Measurements from ENCODE around the gene LTBP1. TPM values are rescaled to one million over a fixed set of nuclear protein-coding genes. Genes with fewer than 3 reads are reported as not detected.

LTBP1 gene
- total RNA-seq, 4 donors from 2014 or later = 15.8 to 56.7 (median 28.3) TPM

DNA sequence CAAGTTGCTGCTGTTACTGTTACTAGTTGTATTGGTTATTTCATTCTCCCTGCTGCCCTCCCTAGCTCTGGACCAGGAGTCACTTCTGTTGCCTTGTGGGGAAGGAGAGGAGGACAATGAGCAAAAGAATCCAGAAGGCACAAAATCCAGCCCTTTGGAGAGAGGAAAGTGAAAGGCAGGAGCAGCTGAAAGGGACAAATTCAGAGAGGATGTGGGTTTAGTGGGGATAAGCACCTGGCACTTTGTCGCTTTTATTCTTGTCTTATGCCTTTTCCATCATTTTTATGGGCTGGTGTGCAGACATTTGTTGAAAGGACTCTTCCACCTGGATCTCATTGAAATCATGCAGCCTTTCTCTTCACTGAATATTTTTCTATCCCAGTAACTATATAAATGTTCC, 24.3 kb upstream of the LTBP1 start:
- no peaks in the 10 kb centered on the region for H3K36me3 ChIP-seq
- no peaks in the 10 kb centered on the region for H3K9me3 ChIP-seq
- no peak overlapping the region for H3K4me3 ChIP-seq
- H3K4me1 ChIP-seq = no peaks in the 10 kb centered on the region
- H3K27ac ChIP-seq = no peak overlapping the region
- intact Hi-C loops (cut with DNase I; ENCODE audit: low total_unique reads) = no loop called here
- in situ Hi-C loops (cut with MboI; ENCODE audit: low pct_ligation_motif_present in 1 of 4, low pct_unique_long_range_greater_than_20kb in 1 of 4, low sequenced_read_pairs in 3 of 4) = no loop called here
- no peaks in the 10 kb centered on the region for H3K27me3 ChIP-seq
- 75 to 86% methylated on average over 1 of the region's 1 CpG for WGBS, 2 donors (ENCODE audit: low coverage in 1 of 2)
- no peak for DNase-seq
- TF ChIP-seq, protein P1, sequence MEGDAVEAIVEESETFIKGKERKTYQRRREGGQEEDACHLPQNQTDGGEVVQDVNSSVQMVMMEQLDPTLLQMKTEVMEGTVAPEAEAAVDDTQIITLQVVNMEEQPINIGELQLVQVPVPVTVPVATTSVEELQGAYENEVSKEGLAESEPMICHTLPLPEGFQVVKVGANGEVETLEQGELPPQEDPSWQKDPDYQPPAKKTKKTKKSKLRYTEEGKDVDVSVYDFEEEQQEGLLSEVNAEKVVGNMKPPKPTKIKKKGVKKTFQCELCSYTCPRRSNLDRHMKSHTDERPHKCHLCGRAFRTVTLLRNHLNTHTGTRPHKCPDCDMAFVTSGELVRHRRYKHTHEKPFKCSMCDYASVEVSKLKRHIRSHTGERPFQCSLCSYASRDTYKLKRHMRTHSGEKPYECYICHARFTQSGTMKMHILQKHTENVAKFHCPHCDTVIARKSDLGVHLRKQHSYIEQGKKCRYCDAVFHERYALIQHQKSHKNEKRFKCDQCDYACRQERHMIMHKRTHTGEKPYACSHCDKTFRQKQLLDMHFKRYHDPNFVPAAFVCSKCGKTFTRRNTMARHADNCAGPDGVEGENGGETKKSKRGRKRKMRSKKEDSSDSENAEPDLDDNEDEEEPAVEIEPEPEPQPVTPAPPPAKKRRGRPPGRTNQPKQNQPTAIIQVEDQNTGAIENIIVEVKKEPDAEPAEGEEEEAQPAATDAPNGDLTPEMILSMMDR (IDR thresholded peaks at IDR 0.05) = no peak
- TF ChIP-seq POLR2A (IDR thresholded peaks at IDR 0.05) (no peak), POLR2AphosphoS5 (IDR thresholded peaks at IDR 0.05) (no peak), EP300 (IDR thresholded peaks at IDR 0.05; ENCODE audit: low read depth) (no peak)

DNA sequence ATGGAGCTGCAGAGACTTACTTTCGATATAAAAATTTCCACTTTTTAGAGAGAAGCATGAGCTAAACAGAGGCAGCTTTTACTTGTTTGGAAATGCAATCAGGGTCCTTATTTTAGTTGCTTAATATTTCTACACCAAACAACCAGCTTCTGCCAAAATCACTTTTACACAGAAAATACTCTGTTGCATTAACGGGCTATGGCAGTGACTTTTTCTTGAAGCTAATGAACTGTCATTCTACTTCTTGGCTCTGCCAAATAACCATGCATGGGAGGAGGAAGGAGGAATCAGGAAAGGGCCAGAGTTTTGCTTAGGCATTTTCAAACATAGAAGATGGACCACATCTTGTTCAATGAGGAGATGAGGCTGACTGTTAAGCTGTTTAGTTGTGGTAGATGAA, 23.6 kb upstream of the LTBP1 start:
- 92 to 100% methylated on average over 2 of the region's 2 CpGs for WGBS, 2 donors (ENCODE audit: low coverage in 1 of 2)
- no peaks in the 10 kb centered on the region for H3K4me1 ChIP-seq
- no peak for DNase-seq
- H3K27me3 ChIP-seq = no peaks in the 10 kb centered on the region
- H3K9me3 ChIP-seq = no peaks in the 10 kb centered on the region
- no peak overlapping the region for H3K4me3 ChIP-seq
- intact Hi-C loops (cut with DNase I; ENCODE audit: low total_unique reads) (no loop called here), in situ Hi-C loops (cut with MboI; ENCODE audit: low pct_ligation_motif_present in 1 of 4, low pct_unique_long_range_greater_than_20kb in 1 of 4, low sequenced_read_pairs in 3 of 4) (no loop called here)
- no peaks in the 10 kb centered on the region for H3K36me3 ChIP-seq
- TF ChIP-seq EP300 (IDR thresholded peaks at IDR 0.05; ENCODE audit: low read depth) = no peak
- TF ChIP-seq, protein P1 (IDR thresholded peaks at IDR 0.05) = no peak
- no peak for TF ChIP-seq POLR2A (IDR thresholded peaks at IDR 0.05)
- no peak for TF ChIP-seq POLR2AphosphoS5 (IDR thresholded peaks at IDR 0.05)
- H3K27ac ChIP-seq = no peak overlapping the region

DNA sequence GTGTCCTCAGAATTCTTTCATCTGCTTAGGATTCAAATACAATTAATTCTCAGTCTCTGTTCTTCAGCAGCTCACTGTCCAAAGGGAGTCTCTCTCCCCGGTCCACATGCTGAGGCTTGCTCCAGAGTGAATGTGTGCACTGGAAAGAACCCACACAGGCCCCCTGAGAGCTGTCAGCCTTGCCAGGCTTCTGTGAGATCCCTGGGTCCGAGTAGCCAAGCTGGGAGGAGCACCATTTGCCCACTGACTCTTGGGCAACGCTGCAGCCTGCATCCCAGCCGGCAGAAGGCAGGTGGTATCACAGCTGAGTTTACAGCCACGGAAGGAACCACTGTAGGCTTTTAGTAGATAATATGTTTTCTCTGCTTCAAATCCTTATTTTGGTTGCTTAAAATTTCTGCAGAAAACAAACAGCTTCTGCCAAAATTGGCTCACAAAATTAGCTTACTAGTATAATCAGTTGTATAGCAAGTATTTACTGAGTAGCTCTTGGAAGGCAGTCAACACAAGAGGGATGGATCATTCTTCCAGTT, 21.4 kb upstream of the LTBP1 start:
- Histone ChIP-seq H3K27ac (no peak overlapping the region), H3K9me3 (no peaks in the 10 kb centered on the region), H3K4me1 (no peaks in the 10 kb centered on the region), H3K4me3 (no peak overlapping the region), H3K36me3 (no peaks in the 10 kb centered on the region), H3K27me3 (no peaks in the 10 kb centered on the region)
- intact Hi-C loops (cut with DNase I; ENCODE audit: low total_unique reads) (no loop called here), in situ Hi-C loops (cut with MboI; ENCODE audit: low pct_ligation_motif_present in 1 of 4, low pct_unique_long_range_greater_than_20kb in 1 of 4, low sequenced_read_pairs in 3 of 4) (no loop called here)
- no peak for TF ChIP-seq EP300 (IDR thresholded peaks at IDR 0.05; ENCODE audit: low read depth)
- no peak for TF ChIP-seq POLR2AphosphoS5 (IDR thresholded peaks at IDR 0.05)
- TF ChIP-seq, protein P1 (IDR thresholded peaks at IDR 0.05) = no peak
- no peak for TF ChIP-seq POLR2A (IDR thresholded peaks at IDR 0.05)
- 63 to 88% methylated on average over 1 to 5 of the region's 5 CpGs for WGBS, 2 donors (ENCODE audit: low coverage in 1 of 2)
- no peak for DNase-seq

DNA sequence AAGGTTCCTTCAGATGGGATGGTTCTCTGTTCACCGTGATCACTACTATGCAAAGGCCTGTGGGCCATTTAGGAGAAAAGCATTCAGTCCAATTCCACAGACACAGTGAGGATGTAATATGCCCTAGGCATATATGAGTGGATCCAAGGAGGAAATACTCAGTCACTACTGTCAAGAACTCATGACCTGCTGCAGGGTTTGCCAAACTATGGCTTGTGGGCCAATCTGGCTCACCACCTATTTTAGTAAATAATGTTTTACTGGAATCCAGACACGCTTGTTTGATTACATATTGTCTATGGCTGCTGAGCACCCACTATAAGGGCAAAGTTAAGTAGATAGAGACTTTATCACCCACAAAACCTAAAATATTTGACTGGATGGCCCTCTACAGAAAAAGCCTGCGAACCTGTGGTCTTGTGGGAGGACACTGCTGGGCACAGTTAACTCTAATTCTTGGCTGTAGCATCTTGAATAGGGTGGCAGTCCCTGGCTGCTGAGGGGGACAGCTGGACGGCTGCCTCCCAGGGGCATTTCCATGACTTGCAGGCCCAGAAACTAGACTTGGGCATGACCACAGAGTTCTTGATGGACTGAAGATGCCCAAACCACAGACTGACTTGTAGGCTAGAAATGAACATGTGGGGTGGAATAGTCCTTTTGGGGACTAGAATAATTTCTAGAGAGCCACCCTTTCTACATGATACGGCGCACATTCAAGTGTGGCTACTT, 20.6 kb upstream of the LTBP1 start:
- Histone ChIP-seq H3K4me1 (no peaks in the 10 kb centered on the region), H3K36me3 (no peaks in the 10 kb centered on the region), H3K9me3 (no peaks in the 10 kb centered on the region), H3K4me3 (no peak overlapping the region), H3K27ac (no peak overlapping the region), H3K27me3 (no peaks in the 10 kb centered on the region)
- DNase-seq = no peak
- intact Hi-C loops (cut with DNase I; ENCODE audit: low total_unique reads) = no loop called here
- in situ Hi-C loops (cut with MboI; ENCODE audit: low pct_ligation_motif_present in 1 of 4, low pct_unique_long_range_greater_than_20kb in 1 of 4, low sequenced_read_pairs in 3 of 4) = no loop called here
- TF ChIP-seq POLR2AphosphoS5 (IDR thresholded peaks at IDR 0.05) (no peak), EP300 (IDR thresholded peaks at IDR 0.05; ENCODE audit: low read depth) (no peak), POLR2A (IDR thresholded peaks at IDR 0.05) (no peak)
- TF ChIP-seq, protein P1 (IDR thresholded peaks at IDR 0.05) = no peak
- 88 to 89% methylated on average over 2 to 6 of the region's 6 CpGs for WGBS, 2 donors (ENCODE audit: low coverage in 1 of 2)

Measured in transverse colon (tissue), 4 donors.